Activated CD4-positive, alpha-beta T cell treated with anti-CD3 and anti-CD28 coated beads, Interleukin-2, Interleukin-4, amounts not matched to agents 100 ng/mL and 50 ng/mL, durations not matched to agents 16 hours and 8 hours (primary cell): ENCODE measurements around the gene WFDC5.
"Not testable (repeated sequence)": the region's sequence is repeated elsewhere in the genome, so short reads cannot be mapped to it uniquely, and the experiment has no call there.

Experiments
- DNase-seq: peaks from one replicate; pipeline ENCODE4 v3.0.0-alpha.2; 2020; ENCODE audit warnings: low spot score

WFDC5 gene, protein sequence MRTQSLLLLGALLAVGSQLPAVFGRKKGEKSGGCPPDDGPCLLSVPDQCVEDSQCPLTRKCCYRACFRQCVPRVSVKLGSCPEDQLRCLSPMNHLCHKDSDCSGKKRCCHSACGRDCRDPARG

DNA sequence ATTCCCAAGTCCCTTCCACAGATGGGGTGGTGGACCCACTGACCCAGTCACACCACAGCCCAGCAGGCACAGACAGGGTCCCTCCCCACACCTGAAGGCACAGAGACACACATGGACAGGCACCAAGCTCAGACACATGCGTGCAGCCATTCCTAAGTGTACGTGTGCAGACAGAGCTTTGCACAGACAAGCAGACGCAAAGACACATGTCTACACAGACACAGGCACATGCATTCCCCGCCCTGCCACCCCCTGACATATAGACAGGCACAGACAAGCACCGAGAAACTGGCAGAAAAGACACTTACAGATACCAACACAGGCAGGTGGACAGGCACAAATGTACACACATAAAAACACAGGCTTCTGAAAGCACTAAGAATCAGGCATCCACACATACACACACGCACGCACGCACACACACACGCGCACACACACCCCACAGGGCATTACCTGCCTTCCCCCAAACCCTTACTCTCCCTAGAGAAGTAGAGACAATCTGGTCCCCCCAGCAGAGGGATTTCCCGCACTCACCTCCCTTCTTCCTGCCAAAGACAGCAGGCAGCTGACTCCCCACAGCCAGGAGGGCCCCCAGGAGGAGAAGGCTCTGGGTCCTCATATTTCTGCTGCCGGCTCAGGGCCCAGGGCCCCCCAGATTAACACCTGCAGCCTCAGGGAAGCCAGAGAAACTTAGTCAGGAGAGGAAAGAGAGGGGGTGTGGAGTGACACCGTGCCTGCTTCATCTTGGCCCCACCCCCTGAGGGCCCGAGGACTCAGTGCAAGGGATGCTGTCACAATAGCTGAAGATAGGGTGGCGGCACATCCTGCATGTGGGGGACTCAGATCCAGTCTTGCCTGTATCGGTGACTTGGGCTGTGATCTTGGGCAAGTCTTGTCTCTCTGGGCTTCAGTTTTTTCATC lies at the start of gene WFDC5:
Gene WFDC5 (minus strand): TSS at position 710 of the 921 bp plus-strand sequence. CDS start 91 bp downstream, at position 619.
- no peak for DNase-seq

DNA sequence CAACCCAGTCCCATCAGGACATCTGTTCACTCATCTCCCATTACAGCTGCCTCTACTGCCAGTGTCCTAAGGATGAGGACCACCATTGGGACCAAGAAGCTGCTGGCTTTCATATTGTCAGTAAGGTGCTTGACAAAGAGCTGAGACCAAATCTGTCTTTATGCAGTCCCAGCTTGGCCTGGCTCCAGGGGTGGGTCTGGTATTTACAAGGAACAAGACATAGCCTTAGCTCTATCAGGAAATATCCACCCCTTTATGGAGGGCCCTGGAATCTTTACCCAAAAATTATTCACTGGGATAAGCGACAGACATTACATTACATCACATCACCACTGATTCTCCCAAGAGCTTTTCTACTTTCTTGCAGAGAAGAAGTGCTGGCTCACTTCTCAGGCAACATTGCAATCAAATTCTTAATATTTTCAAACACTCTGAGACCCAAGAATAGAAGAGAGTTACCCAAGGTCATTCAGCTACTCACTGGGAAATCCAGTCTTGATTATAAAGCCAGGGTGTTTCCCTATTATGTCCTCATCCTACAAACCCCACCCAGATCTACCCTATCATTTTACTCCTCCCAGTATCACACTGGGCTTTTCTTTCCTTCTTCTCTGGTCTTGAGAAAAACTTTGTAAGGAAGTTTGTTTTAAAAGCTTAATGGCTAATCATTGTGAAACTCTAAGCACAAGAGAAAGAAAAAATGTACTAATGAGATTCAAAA lies 48.3 kb upstream of the WFDC5 start:
- DNase-seq: no peak

DNA sequence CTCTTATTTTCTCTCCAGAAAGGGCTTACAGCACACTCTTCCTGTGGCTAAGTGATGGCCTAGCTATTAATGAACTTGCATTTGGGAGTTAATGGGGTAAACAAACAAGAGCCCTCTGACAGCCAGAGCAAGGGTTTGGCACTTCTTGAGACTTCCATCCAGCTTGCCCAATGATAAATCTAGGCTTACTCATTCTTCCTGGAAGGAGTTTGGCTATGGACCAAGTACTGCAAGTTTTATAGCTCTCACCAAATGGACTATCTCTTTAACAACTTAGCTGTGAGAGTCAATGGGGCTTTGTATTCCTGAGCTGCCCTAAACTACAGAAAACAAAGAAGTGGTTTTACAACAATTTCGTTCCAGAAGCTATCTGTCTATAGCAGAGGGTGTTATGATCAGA lies 43.0 kb upstream of the WFDC5 start:
- DNase-seq: no peak

DNA sequence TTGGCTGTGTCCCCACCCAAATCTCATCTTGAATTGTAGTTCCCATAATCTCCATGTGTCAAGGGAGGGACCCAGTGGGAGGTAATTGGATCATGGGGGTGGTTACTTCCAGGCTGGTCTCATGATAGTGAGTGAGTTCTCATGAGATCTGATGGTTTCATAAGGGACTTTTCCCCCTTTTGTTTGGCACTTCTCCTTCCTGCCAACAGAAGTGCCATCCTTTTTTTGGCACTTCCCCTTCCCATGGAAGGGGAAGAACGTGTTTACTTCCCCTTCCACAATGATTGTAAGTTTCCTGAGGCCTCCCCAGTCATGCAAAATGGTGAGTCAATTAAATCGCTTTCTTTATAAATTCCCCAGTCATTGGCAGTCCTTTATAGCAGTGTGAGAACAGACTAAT lies 41.7 kb upstream of the WFDC5 start:
- no peak for DNase-seq

DNA sequence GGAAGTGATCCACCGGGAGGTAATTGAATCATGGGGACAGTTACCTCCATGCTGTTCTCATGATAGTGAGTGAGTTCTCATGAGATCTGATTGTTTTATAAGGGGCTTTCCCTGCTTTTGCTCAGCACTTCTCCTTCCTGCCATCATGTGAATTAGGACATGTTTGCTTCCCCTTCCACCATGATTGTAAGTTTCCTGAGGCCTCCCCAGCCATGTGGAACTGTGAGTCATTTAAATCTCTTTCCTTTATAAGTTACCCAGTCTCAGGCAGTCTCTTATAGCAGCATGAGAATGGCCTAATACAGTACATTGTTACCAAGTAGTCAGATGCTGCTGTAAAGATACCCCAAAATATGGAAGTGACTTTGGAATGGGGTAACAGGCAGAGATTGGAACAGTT lies 39.8 kb upstream of the WFDC5 start:
- not testable (repeated sequence) for DNase-seq

DNA sequence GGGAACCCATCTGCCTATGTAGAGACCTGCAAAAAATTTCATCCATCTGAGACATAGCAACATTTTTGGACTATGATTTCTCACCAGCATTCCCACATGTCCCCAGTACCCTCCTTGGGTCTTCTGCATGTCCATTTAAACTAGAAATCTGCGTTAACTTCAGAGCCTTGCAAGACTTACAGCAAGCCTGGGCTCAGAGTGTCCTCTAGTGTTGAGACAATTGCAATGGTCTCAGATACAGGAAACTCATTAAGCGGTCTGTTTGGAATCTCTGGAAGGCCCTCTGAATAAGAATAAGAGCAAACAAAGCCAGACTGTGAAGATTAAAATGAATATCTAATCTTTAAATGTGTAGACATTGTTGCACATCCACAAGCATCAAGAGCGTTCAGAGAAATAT lies 39.2 kb upstream of the WFDC5 start:
- no peak for DNase-seq

DNA sequence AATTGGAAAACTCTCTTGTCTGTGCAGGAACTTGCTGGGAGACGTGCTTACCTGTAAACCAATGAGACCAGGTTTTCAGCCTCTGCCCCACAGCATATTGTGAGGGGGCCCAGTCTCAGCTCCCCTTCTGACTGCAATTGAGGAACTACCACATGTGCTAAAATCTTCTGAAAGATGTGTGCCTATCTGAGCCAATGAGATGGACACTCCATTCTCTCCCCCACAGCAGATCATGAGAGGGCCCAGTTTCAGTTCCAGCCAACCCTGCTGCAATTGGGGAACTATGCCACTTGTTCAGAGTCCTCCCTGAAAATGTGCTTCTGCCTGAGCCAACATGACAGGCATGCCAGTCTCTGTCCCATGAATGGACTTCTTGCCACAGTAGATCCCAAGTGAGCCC lies 38.8 kb upstream of the WFDC5 start:
- no peak for DNase-seq

DNA sequence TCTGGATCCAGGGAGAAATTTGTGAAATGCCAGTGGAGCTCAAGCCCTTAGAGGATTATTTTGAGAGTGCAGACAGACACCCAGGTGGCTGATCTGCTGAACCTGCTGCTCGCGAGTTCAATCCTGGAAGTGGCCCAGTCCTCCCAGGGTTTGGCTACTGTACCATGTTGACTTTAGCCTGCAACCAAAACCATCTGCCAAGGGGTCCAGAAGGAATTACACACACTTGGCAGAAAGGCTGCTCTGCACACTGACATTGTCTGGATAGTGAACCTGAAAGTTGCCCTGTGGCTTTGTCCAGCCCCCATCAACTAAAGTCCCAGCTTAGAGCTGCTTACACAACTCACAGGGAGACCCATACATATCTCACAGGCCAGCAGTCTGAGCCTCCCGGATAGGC lies 38.2 kb upstream of the WFDC5 start:
- no peak for DNase-seq

DNA sequence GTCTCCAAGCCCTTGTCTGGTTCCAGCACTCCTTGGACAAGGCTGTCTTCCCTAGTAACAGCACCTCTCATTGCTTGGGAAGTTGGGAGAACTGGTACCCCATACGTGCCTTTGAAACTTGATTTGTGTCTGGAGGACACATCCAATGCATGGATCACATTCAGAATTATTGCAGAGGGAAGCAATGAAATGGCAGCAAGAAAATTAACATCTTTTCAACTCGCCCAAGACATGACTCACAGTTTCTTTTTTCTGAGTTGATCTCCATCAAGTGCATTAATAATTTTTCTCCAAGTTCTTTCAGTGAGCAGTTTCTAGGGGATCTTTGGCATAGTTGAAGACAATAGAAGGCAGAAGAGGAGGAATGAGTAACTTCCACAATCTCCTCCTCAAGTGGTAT lies 37.4 kb upstream of the WFDC5 start:
- no peak for DNase-seq

DNA sequence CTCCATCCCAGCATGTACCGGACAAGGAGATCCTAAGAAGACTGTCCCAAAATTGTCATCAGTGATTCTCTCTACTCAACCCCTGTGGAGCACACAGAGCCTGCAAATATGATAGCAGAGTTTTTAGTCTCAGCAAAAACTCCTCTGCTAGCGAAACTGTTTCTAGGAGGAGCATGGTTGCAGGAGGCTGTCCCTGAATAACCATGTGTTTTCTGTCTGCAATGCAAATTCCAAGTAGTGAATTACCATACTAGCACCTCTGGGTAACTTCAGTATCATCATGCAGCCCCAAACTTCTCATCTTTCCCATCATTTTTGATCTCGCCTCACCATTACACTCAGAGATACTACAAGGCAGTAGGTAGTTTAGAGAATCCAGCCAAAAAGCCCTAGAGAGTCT lies 34.1 kb upstream of the WFDC5 start:
- DNase-seq: no peak

DNA sequence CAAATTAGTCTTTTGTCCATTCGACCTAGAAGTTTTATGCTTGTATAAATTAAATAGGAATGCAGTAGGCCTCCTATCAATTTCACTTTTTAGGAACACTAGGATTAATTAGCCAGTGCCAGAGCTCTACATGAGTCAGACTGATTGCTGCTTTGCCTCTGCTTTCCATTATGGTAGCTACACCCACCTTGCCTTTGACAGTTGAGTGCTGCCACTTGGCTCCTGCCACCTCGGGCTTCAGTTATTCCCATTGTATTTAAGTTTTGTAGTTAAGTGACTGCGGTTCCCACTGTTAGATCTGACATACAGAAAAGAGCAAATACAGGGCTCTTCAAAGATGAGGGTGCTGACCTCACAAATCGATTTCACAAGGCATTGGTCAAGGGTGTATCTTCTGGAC lies 25.9 kb upstream of the WFDC5 start:
- no peak for DNase-seq

DNA sequence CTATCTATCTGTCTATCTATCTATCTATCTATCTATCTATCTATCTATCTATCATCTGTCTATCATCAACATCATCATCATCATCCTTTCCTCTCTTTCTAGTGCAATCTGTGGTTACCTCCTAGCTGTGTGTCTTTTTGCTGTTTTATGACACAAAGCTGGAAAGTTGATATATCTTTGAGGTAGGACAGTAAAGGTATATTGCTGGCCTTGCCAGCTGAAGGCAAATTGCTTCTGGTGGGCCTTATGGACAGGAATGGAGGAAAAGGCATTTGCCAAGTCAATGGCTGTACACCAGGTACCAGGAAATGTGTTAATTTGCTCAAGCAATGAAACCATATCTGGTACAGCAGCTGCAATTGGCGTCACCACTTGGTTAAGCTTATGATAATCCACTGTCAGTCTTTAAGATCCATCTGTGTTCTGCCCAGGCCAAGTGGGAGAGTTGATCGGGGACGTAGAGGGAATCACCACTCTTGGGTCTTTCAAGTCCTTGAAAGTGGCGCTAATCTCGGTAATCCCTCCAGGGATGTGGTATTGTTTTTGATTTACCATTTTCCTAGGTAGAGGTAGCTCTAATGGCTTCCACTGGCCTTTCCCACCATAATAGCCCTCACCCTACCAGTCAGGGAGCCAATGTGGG lies 24.9 kb upstream of the WFDC5 start:
- not testable (repeated sequence) for DNase-seq

DNA sequence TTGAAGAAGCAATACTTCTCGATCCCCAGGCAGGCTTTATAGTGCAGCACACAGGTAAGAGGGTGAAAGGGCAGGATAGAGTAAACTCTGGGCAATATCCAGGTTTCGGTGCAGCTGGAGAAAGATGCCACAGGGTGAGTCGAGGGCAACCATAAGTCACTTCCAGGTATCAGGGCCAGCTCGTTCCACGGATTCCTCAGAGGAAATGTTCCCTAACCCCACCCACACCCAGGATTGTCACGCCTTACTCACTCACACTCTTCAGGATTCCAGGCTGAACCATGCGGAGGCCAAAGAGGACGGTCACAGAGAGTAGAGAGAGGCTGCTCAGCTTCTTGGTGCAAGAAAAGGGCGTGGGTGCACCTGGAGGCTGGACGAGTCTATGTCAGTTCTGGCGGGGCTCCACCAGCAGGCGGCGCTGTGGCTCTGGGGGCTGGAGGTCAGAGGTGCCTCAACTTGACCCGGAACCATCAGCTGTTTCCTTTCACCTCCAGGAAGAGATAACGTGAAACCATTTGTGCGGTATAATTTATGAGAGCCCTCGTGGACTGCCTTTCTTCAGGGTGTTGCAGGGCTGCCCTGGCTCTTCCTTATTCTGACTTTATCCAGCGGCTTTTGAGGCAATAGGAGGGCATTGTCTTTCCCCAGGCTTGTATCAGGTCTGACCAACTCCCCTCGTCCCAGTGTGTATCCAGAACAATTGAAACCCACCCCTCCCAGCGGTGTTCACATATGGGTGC lies 23.8 kb upstream of the WFDC5 start:
- peak; percentile 80 for DNase-seq

DNA sequence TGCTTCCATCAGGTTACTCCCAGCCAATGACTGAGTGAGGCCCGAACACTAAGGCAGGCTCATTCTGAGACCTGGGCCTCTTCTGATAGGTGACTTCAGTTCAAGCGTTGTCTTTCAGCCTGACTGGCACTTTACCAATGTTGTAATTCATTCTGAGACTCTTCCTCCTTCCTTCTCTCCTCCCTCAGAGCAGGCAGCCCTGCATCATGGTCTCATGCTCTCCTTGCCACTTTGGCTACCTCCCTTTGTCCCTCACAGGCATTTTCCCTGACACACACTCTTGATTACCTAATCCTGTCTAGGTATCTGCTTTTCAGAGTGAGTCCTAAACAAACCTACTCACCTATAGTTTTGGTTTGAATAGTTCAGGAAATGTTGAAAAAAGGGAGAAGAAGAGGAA lies 21.9 kb upstream of the WFDC5 start:
- DNase-seq: no peak

DNA sequence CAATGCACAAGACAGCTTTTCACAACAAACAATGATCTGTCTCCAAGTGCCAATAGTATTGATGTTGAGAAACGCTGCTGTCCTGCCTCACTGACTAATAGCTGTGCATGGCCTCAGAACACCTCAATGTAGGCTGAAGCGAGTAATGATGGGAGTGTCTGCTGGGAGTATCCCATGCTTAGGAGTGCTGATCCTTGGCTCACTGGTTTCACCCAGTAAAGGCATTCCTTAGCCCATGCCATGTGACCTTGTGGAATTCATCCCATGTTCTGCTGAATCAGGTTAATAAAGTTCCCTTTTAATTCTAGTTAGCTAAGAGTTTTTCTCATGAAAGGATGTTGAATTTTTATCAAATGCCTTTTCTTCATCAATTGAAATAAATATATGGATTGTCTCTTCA lies 13.1 kb upstream of the WFDC5 start:
- DNase-seq: no peak

DNA sequence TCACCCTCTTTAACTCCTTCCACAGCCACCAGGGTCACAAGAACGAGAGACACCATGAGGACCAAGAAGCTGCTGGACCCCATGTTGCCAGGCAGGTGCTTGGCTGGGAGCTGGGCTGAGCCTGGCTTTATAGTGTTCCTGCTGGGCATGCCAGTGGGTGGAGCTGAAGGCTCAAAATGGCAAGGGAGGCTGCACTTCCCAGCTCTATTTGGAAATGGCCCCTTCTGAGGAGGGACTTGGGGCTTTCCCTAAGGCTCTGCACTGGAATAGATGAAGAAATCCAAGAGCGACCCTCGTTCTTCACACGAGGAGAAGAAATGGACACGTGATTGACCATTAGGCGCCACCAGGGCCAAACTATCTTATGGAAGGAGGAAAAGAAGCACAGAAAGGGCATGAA lies 9.4 kb upstream of the WFDC5 start, which contains the start of gene WFDC12:
Gene WFDC12 (minus strand): TSS at position 101 of the 400 bp plus-strand sequence. CDS start 18 bp downstream, at position 83.
- DNase-seq: no peak

DNA sequence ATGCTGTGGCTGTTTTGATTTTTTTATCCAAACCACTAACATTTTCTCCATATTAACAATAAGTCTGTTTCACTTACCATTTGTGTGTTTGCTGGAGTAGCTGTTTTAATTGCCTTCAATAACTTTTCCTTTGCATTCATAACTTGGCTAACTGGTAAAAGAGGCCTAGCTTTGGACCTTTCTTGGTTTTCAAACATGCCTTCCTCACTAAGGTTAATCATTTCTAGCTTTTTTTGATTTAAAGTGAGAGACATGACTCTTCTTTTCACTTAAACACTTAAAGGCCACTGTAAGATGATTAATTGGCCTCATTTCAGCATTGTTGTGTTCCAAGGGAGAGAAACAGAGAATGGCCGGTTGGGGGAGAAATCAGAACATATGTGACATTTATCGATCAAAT lies 6.4 kb upstream of the WFDC5 start:
- DNase-seq: no peak

DNA sequence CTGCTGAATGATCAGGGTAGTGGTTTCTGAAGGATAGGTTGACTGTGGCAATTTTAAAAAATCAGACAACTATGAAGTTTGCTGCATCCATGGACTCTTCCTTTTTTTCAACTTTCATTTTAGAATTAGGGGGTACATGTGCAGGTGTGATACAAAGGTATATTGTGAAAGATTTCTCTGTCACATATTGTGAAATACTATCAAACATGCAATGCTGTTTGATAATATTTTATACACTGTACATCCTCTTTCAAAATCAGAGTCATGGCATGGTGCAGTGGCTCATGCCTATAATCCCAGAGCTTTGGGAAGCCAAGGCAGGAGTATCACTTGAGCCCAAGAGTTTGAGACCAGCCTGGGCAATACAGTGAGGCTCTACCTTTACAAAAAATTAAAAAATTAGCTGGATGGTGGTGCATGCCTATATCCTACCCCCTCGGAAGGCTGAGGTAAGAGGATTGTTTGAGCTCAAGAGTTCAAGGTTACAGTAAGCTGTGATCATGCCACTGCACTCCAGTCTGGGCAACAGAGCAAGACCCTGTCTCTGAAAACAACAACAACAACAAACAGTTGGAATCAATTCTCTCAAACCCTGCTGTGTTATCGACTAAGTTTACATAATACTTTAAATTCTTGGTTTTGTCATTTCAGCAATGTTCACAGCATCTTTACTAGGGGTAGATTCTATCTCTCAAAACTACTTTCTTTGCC lies 4.7 kb upstream of the WFDC5 start:
- no peak for DNase-seq

DNA sequence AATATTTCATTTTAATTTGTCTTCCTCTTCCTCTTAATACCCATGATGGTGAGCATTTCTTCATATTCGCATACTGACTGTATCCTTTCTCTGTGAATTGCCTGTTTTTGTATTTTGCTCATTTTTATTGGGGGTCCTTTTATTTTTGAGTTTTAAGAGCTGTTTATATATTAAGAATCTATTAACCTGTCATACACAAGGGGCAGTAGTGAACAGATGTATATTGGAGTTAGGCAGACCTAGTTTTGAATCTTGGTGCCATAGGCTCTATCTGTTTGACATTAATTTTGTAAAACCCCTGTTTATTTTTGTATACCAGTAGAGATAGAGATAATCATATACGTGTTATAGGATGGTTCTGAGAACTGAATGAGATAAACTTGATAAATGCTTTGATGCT lies 3.1 kb upstream of the WFDC5 start:
- no peak for DNase-seq

DNA sequence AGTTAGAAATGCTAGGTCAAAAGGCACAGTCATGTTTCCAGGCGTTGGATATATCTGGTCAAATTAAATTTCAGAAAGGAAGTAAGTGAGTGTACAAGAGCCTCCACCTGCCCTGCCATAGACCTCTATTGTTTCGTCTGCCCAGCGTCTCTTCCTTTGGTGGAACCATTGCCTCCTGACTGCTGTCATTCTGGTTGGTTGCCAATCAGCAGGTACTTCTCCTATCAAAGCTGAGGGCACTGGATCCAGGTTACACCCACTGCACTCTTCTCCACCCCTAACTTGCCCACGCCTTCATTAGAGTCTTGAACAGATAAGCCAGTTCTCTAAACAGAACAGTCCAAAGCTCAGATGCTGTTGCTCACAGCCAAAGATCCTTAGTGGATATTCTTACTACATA lies 2.6 kb upstream of the WFDC5 start:
- DNase-seq: no peak

DNA sequence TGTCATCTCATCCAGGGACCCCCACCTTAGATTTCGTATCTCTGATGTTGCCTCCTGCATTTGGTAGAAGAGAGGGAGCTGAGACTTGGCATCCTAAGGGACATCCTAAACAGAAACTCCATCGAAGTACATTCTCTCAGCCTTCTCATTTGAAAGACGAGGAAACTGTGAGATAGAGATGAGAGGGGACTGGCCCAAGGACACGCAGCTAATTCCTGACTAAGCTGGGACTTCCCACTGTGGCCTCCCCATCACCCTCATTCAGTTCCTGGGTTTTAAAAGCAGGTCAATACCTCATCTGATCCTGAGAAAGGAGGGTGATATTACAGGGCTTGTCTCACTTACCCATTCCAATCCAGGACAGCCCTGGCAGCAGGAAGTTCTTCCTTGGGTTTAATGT lies 855 bp upstream of the WFDC5 start:
- no peak for DNase-seq
